ENCODE results near the gene CHAF1A. TPM values are rescaled to one million over a fixed set of nuclear protein-coding genes. Genes with fewer than 3 reads are reported as not detected.

CHAF1A gene
- total RNA-seq, 3 donors from 2014 or later: 17.3 to 24.9 (median 18.1) TPM

DNA sequence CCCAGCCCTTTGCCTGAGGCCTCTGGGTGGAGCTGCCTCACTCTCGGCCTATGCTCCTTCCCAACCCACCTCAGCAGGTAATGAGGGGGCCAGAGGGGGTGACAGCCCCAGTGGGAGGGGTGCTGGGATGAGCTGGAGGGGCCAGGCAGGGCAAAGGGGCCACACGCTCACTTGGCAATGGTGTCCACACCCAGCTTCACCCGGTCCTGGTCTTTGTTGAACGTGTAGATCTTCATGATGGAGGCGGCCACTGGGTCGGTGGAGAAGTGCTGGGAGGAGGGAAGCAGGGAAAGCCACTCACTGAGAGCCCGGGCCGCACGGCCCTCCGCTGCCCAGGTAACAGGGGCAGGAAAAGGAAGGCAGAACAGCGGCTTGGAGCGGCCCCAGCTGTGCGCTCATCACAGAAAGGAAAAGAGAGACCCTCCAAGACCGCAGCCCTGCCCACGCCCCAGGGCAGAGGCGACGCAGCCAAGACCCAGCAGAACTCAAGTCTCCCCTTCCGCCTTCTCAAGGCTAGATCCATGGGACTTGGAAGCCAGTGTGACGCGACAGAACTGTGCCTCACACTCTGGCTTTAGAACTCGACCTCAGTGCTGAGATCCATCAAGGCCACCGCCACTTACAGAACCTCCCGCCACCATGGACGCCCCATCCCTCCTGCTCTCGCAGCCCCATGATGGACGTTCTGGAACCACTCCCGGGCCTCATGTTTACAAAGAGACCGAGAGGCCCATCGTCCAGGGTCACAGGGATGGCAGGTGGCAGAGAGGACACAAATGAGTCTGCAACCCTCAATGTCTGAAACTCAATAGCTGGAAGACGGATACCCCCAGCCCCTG lies 45.9 kb downstream of the CHAF1A start:
- H3K4me1 ChIP-seq (ENCODE audit: low read depth): no peaks in the 10 kb centered on the region
- intact Hi-C loops (cut with DNase I, micrococcal nuclease): no loop called here
- TF ChIP-seq, protein P1, sequence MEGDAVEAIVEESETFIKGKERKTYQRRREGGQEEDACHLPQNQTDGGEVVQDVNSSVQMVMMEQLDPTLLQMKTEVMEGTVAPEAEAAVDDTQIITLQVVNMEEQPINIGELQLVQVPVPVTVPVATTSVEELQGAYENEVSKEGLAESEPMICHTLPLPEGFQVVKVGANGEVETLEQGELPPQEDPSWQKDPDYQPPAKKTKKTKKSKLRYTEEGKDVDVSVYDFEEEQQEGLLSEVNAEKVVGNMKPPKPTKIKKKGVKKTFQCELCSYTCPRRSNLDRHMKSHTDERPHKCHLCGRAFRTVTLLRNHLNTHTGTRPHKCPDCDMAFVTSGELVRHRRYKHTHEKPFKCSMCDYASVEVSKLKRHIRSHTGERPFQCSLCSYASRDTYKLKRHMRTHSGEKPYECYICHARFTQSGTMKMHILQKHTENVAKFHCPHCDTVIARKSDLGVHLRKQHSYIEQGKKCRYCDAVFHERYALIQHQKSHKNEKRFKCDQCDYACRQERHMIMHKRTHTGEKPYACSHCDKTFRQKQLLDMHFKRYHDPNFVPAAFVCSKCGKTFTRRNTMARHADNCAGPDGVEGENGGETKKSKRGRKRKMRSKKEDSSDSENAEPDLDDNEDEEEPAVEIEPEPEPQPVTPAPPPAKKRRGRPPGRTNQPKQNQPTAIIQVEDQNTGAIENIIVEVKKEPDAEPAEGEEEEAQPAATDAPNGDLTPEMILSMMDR (IDR thresholded peaks at IDR 0.05): no peak
- H3K9me3 ChIP-seq: no peaks in the 10 kb centered on the region
- no peak overlapping the region for H3K4me3 ChIP-seq
- H3K36me3 ChIP-seq (ENCODE audit: low read depth): peaks cover 14% of the 10 kb centered on the region
- ATAC-seq: no peak
- no peak for DNase-seq

DNA sequence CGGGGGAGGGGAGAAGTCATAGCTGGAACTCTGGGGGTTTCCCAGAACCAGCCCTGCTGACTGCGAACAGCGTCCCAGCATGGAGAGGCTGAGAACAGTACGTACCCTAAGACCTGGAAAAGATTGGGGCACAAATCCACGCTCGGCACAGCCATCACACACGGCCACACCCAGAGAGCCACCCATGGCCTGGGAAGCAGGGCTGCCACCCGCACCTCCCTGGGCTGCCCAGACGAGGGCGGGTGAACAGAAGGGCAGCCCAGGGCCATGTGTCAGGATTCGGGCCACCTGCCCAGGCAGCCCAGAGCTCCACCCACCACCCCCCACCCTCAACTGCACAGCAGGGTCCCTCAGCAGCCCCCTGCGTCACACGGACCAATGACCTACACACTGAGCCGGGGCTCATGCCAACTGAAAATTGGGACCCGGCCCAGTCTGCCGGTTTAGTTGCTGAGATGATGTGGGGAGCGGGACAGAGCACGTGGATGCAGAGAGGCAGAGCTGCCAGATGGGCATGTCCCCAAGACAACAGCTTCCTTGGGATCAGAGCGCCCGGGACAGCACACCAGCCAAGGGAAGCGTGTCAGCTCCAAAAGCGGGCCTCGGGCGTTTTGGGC lies 46.7 kb downstream of the CHAF1A start:
- ATAC-seq: peak; percentile 4
- intact Hi-C loops (cut with DNase I, micrococcal nuclease): no loop called here
- H3K4me1 ChIP-seq (ENCODE audit: low read depth): no peaks in the 10 kb centered on the region
- H3K4me3 ChIP-seq: no peak overlapping the region
- no peaks in the 10 kb centered on the region for H3K9me3 ChIP-seq
- H3K36me3 ChIP-seq (ENCODE audit: low read depth): peaks cover 14% of the 10 kb centered on the region
- no peak for DNase-seq
- TF ChIP-seq, protein P1 (IDR thresholded peaks at IDR 0.05): no peak

GRCh38 chr19:4449639-4450028 lies 47.2 kb downstream of the CHAF1A start:
- TF ChIP-seq, protein P1 (IDR thresholded peaks at IDR 0.05): no peak
- no peak for DNase-seq
- no peaks in the 10 kb centered on the region for H3K9me3 ChIP-seq
- H3K4me3 ChIP-seq: no peak overlapping the region
- intact Hi-C loops (cut with DNase I, micrococcal nuclease): no loop called here
- no peaks in the 10 kb centered on the region for H3K4me1 ChIP-seq (ENCODE audit: low read depth)
- ATAC-seq: no peak
- peaks cover 14% of the 10 kb centered on the region for H3K36me3 ChIP-seq (ENCODE audit: low read depth)

DNA sequence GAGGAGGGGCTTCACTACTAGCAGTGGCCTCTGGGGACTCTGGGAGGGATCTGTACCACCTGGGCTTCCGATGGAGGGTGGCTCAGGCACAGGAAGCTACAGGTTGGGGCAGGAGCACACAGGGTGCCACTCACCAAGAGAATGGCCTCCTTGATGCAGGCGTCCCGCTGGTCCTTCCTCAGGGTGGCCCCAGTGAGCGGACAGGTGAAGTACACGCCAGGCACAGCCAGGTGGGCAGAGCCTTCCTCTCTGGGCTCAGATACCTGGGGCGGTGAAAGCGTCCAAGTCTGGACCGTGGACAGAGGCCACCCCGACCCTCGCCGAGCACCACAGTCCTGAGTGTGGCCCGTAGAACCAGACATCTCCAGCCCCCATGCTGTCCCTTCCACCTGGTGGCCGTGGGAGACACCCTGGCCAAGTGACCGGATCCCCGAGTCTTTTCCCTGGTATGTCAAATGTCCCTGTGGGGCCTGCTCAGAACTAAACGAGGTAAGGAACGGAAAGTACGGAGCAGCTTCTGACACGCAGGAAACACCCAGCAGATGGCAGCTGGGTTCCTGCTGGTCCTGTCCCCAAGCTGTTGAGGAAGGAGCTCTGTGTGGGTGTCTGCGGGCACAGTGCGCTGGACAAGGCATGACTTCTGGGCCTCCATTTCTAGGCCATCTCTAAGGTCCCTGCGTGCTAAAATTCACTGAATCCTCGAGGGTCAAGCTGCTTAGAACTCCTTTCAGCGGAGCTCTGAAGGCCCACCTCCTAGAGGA lies 50.0 kb downstream of the CHAF1A start:
- H3K4me1 ChIP-seq (ENCODE audit: low read depth): peaks cover 8% of the 10 kb centered on the region
- peaks cover 10% of the 10 kb centered on the region for H3K36me3 ChIP-seq (ENCODE audit: low read depth)
- TF ChIP-seq, protein P1 (IDR thresholded peaks at IDR 0.05): no peak
- DNase-seq (no peak), ATAC-seq (no peak)
- intact Hi-C loops (cut with DNase I, micrococcal nuclease): no loop called here
- no peak overlapping the region for H3K4me3 ChIP-seq
- H3K9me3 ChIP-seq: no peaks in the 10 kb centered on the region

DNA sequence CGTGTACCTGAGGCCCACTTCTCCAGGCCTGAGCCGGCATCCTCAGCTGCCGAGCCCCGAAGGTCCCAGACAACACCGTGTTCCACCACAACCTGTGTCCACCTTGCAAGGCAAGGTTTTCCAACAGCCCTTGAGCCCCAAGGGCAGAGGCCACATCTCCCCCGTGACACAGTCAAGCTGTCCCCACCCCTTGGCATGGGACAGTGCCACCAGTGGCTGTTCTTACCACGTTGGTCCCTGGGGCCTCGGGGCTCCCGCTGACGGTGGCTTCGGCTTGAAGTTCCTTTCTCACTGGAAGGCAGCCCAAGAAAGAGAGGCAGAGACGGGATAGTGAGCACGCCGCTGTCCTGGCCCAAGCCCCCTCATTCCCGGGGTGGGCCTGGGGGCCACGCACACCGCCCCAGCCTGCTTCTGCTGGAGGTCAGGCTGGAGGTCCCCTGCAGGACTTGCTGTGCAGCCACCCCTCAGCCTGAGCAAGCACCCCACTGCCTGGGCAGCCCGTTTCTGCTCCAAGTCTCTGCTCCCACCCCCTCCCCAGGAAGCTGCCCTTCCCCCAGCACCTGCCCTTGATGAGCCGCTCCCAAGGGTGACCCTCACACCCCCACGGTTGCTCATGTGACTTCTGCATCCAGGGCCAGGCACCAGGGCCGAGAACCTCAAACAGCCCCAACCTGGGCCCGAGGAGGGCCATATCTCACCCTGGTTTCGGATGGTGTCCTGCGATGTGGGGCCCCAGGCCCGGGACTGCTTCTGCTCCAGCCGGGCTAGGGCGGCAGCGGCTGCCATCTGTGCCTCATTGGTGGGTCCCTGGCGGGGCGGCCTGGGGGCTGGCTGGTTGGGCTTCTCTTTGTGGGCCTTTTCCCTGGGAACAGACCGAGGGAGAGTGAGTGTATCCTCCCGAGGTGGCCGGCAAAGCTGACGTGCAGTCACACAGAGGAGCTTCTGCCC lies 51.1 kb downstream of the CHAF1A start:
- Histone ChIP-seq H3K36me3 (ENCODE audit: low read depth) (peaks cover 6% of the 10 kb centered on the region), H3K4me3 (no peak overlapping the region), H3K9me3 (no peaks in the 10 kb centered on the region), H3K4me1 (ENCODE audit: low read depth) (peaks cover 8% of the 10 kb centered on the region)
- TF ChIP-seq, protein P1 (IDR thresholded peaks at IDR 0.05): no peak
- DNase-seq (no peak), ATAC-seq (no peak)
- intact Hi-C loops (cut with DNase I, micrococcal nuclease): no loop called here

Data from mucosa of descending colon (tissue), 3 donors.